ENCODE results near the gene SCYGR7.
"Not testable (repeated sequence)": the region's sequence is repeated elsewhere in the genome, so short reads cannot be mapped to it uniquely, and the experiment has no call there.

Gene SCYGR7

GRCh38 chr2:227728035-227728434 lies at the start of gene SCYGR7:
Gene SCYGR7, plus strand, starts transcription at chr2:227728335. Its CDS starts 0 bp downstream, at chr2:227728335.
- no peak for DNase-seq

GRCh38 chr2:227684258-227684657 lies 43.9 kb upstream of the SCYGR7 start:
- no peak for DNase-seq

- DNase-seq = no peak
Observed at GRCh38 chr2:227687189-227687588, 40.9 kb upstream of the SCYGR7 start.

GRCh38 chr2:227696990-227697679 lies 31.0 kb upstream of the SCYGR7 start:
- DNase-seq = no peak

GRCh38 chr2:227701556-227701955 lies 26.6 kb upstream of the SCYGR7 start:
- DNase-seq = no peak

- no peak for DNase-seq
Observed at GRCh38 chr2:227703280-227703732, 24.8 kb upstream of the SCYGR7 start.

- no peak for DNase-seq
Observed at GRCh38 chr2:227703961-227704360, 24.2 kb upstream of the SCYGR7 start.

GRCh38 chr2:227706859-227707258 lies 21.3 kb upstream of the SCYGR7 start:
- DNase-seq = no peak

GRCh38 chr2:227707390-227707789 lies 20.7 kb upstream of the SCYGR7 start:
- no peak for DNase-seq

- no peak for DNase-seq
Observed at GRCh38 chr2:227710986-227711385, 17.1 kb upstream of the SCYGR7 start.

- no peak for DNase-seq
Observed at GRCh38 chr2:227713291-227713690, 14.8 kb upstream of the SCYGR7 start.

- DNase-seq = no peak
Observed at GRCh38 chr2:227716501-227716900, 11.6 kb upstream of the SCYGR7 start.

- peak; percentile 8 for DNase-seq
Observed at GRCh38 chr2:227717687-227718567, 10.2 kb upstream of the SCYGR7 start, which contains the start of gene SLC19A3. Gene SLC19A3, minus strand, starts transcription at chr2:227718028. Its CDS starts 15,710 bp downstream, at chr2:227702318.

- no peak for DNase-seq
Observed at GRCh38 chr2:227719641-227720040, 8.5 kb upstream of the SCYGR7 start.

- no peak for DNase-seq
Observed at GRCh38 chr2:227720680-227721079, 7.5 kb upstream of the SCYGR7 start.

GRCh38 chr2:227722821-227723220 lies 5.3 kb upstream of the SCYGR7 start:
- DNase-seq = not testable (repeated sequence)

- no peak for DNase-seq
Observed at GRCh38 chr2:227724394-227725039, 3.6 kb upstream of the SCYGR7 start, which contains the start of gene SCYGR6. Gene SCYGR6, minus strand, starts transcription at chr2:227724757. Its CDS starts 0 bp downstream, at chr2:227724757.

GRCh38 chr2:227739351-227739750 lies 11.2 kb downstream of the SCYGR7 start:
- no peak for DNase-seq

GRCh38 chr2:227740705-227741104 lies 12.6 kb downstream of the SCYGR7 start:
- not testable (repeated sequence) for DNase-seq

- no peak for DNase-seq
Observed at GRCh38 chr2:227745594-227745993, 17.5 kb downstream of the SCYGR7 start, which contains the start of gene SCYGR8. Gene SCYGR8, plus strand, starts transcription at chr2:227745894. Its CDS starts 0 bp downstream, at chr2:227745894.

- DNase-seq = no peak
Observed at GRCh38 chr2:227748079-227748478, 19.9 kb downstream of the SCYGR7 start.

- DNase-seq = not testable (repeated sequence)
Observed at GRCh38 chr2:227756261-227756660, 28.1 kb downstream of the SCYGR7 start.
